Stomach (tissue), 4 donors: ENCODE data around the gene TMCO4.

ENCODE experiments used
- POLR2A ChIP-seq, 4 donors: fragments of 450-650 bp; IDR thresholded peaks; one replicate each; pipeline ENCODE4 v1.6.1; 2016; ENCODE audit warnings: antibody characterized with exemption in 4 of 4, control low read depth in 2 of 4, mild to moderate bottlenecking in 1 of 4, moderate library complexity in 1 of 4
- POLR2AphosphoS5 ChIP-seq, 3 donors: sonication (generic); formaldehyde crosslinking; IDR thresholded peaks; one replicate each; pipeline ENCODE4 v1.6.1; 2016; ENCODE audit warnings: antibody characterized with exemption in 3 of 3
- TF ChIP-seq, protein P1 (sequence below), 7 experiments: fragments of 450-650 bp in 4 of 7; fragments of 200-600 bp in 3 of 7; sonication (generic) in 3 of 7; IDR thresholded peaks; one replicate each; pipeline ENCODE4 v1.5.1; 2016 to 2019; ENCODE audit warnings: antibody characterized with exemption in 7 of 7, control low read depth in 2 of 7, mild to moderate bottlenecking in 1 of 7

DNA sequence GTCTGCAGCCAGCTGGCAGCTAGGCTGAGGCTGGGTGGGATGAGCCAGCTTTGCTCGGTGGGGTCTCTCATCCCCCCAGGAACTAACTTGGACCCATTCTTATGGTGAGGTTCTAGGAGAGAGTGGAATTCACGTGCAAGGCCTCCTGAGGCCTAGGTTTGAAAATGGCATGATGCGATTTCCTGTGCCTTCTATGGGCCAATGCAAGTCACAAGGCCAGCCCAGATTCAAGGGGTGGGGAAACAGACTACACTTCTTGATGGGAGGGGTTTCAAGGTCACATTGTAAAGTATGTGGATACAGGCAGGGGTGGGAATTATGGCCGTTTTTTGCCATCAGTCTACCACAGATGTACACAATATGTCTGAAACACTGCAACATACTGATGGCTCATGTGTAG lies 86.8 kb downstream of the TMCO4 start:
- TF ChIP-seq, protein P1, sequence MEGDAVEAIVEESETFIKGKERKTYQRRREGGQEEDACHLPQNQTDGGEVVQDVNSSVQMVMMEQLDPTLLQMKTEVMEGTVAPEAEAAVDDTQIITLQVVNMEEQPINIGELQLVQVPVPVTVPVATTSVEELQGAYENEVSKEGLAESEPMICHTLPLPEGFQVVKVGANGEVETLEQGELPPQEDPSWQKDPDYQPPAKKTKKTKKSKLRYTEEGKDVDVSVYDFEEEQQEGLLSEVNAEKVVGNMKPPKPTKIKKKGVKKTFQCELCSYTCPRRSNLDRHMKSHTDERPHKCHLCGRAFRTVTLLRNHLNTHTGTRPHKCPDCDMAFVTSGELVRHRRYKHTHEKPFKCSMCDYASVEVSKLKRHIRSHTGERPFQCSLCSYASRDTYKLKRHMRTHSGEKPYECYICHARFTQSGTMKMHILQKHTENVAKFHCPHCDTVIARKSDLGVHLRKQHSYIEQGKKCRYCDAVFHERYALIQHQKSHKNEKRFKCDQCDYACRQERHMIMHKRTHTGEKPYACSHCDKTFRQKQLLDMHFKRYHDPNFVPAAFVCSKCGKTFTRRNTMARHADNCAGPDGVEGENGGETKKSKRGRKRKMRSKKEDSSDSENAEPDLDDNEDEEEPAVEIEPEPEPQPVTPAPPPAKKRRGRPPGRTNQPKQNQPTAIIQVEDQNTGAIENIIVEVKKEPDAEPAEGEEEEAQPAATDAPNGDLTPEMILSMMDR (IDR thresholded peaks at IDR 0.05): no peak
- no peak for TF ChIP-seq POLR2A (IDR thresholded peaks at IDR 0.05)
- TF ChIP-seq POLR2AphosphoS5 (IDR thresholded peaks at IDR 0.05): no peak
